ENCODE measurements around the gene TIMM10.

TIMM10 gene

GRCh38 chr11:57530596-57531507 lies at the start of gene TIMM10:
TIMM10 (minus strand) TSS chr11:57530754; CDS start chr11:57530189, 565 bp downstream.
- DNase-seq (ENCODE audit: low spot score) = peak; percentile 100

- no peak for DNase-seq (ENCODE audit: low spot score)
These were observed 43.5 kb upstream of the TIMM10 start for GRCh38 chr11:57574061-57574460.

DNA sequence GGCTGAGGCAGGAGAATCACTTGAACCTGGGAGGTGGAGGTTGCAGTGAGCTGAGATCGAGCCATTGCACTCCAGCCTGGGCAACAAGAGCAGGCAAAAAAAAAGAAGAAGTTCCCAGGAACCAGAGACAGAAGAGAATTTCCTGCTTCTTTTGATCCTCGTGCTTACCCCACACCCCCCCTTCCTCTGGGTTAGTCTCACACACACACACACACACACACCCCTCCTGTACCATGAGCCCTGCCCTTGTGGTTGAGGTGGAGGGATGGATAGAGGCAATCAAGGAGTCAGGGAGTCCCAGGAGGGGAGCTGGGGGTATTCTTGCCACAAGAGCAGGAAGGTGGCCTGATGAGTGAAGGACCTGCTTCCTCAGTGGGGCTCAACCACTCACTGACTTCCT lies 41.1 kb upstream of the TIMM10 start:
- no peak for DNase-seq (ENCODE audit: low spot score)

DNA sequence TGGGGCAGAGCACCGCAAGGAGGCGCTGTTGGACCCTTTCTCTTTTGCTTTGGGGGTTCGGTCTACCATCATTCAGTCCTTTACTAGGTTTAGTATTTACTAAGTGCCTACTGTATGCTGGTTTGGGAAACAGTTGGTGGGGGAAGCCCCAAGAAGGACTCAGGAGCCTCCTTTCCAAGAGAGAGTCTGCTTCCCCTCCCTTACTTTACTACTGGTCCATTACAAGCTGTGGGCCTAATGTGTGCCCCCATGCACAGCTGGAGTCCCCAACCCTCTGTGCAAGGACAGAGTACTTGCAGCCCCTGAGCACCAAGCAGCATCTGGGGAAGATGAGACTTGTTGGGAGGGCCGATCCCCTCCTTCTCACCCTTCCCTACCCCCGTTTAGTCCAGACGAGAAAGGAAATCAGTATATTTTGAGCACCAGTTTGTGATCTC lies 37.8 kb upstream of the TIMM10 start:
- no peak for DNase-seq (ENCODE audit: low spot score)

- DNase-seq (ENCODE audit: low spot score) = peak; percentile 75
These were observed 37.2 kb upstream of the TIMM10 start, which contains the start of gene UBE2L6 for GRCh38 chr11:57567515-57568329. UBE2L6 (minus strand) TSS chr11:57567672; CDS start chr11:57567611, 61 bp downstream.

DNA sequence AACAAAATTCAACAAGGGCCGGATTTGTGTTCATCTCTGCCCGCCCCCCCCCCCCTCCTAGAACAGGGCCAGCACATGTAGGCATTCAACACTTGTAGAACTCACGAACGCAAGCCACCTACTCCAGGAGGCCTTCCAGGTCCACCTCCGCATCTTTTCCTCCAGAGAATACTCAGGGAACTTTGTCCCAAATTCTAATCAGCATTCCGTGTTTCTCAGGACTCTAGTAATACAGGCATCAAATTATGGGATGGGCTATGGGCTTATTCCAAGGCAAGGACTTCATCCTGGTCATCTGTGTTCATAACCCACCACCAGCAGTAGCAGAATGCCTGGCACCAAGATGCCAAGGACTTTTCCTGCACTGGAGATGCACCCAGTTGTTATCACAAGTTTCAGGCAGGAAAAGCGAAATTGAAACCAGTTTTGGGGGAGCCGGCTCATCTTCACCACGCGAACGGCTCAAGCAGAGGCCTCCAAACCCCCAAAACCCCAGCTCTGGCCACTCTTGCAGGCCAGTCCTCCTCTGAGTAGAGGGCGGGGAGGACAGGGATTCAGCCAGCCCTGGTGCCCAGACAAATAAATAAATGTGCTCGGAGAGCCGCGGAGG lies 36.5 kb upstream of the TIMM10 start:
- no peak for DNase-seq (ENCODE audit: low spot score)

GRCh38 chr11:57566005-57566904 lies 35.7 kb upstream of the TIMM10 start:
- peak; percentile 51 for DNase-seq (ENCODE audit: low spot score)

DNA sequence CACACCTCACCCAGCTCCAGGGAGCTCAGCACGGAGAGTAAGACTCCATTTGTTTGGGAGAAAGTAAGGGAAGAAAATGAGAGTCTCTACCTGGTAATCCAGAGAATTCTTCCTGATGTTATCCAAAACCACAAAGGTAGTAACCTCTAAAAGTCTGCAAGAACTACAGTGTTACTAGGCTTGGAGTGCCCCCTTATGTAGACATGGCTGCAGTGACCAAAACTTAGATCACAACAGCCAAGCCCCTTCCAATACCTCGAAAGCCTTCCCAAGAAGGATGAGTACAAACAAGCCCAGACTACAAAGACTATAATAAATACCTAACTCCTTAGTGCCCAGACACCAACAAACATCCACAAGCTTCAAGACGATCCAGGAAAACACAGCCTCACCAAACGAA lies 32.0 kb upstream of the TIMM10 start:
- DNase-seq (ENCODE audit: low spot score) = peak; percentile 20

- DNase-seq (ENCODE audit: low spot score) = no peak
These were observed 29.6 kb upstream of the TIMM10 start for GRCh38 chr11:57560146-57560545.

GRCh38 chr11:57556041-57556440 lies 25.5 kb upstream of the TIMM10 start:
- DNase-seq (ENCODE audit: low spot score) = no peak

DNA sequence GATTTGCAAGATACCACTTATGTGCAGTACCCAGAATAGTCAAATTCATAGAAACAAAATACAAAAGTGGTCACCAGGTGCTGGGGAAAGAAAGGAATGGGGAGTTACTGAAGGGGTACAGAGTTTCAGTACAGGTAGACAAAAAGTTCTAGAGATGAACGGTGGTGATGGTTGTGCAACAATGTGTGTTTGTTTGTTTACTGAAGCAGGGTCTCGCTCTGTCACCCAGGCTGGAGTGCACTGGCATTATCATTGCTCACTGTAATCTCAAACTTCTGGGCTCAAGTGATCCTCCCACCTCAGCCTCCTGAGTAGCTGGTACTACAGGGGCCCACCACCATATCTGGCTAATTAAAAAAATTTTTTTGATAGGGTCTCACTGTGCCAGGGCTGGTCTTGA lies 24.8 kb upstream of the TIMM10 start:
- no peak for DNase-seq (ENCODE audit: low spot score)

DNA sequence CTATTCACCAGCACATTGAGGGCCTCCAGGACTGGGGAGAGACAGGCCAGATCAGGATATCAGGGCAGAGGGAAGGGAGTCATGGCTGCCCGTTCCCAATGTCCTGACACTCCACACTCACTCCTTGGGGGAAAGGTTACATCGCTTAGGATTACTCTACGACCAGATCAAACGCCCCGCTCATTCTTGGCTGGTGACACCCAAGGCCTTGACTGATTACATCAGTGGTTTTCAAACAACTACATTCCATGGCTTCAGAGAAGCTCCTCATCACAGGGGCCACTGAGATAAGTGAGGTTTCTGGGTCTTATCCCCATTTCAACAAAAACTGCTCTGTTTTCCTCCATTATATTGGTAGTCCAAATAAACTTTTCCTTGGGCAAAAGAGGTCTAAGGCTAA lies 21.9 kb upstream of the TIMM10 start:
- peak; percentile 16 for DNase-seq (ENCODE audit: low spot score)

DNA sequence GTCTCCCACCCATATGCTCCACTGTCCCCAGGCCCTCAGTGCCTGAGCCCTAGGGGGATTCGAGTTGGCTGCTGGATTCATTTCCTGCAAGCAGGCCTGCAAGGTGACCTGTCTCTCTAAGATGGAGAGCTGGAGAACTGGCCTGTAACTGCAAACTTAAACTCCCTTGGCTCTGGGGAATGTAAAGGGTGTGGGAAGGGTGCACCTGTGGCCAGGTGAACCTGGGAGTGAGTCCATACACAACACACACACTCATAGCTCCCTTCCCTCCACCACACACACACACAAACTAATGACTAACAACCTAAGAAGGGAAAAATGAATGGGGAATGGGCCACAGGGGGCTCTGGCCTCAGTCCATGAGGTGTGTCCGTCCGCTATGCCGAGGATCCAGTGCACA lies 21.4 kb upstream of the TIMM10 start:
- no peak for DNase-seq (ENCODE audit: low spot score)

DNA sequence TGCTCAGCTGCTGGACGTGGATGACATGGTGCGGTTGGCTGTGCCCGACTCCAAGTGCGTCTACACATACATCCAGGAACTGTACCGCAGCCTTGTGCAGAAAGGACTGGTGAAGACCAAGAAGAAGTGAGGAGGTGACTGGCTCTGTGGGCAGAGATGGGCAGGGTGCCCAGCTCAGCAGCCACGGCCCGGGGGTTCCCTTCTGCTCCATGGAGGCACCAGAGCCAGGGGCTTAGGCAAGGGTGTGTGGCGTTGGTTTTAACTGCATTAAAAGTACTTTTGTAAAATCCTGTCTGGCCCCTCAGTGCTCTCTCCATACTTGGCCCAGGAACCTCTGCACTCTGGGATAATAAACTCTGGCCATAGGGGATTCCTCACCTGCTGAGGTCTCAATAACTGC lies 19.4 kb upstream of the TIMM10 start:
- no peak for DNase-seq (ENCODE audit: low spot score)

DNA sequence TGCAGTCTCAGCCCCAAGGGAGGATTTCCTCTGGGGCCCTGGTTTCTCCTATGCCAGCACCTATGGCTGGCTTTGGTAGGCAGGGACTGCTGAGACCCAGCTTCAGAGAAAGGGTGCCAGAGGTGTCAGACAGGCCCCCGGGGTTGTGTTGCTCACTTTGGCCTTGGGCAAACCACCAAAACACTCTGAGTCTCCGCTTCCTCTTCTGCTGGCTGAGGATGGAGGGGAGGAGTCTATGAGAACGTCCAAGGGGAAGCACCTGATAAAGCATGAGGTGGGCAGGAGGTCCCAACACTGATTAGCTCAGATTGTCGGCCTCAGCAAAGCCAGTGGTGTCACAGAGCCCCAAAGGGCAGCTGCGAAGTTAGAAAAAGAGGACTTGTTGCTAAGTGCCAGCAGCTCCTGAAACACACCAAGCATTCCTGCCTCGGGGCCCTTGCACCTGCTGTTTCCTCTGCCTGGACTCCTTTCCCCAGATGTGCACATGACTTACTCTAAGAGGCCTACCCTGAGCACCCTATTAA lies 17.4 kb upstream of the TIMM10 start:
- DNase-seq (ENCODE audit: low spot score) = no peak

- peak; percentile 36 for DNase-seq (ENCODE audit: low spot score)
These were observed 16.4 kb upstream of the TIMM10 start for GRCh38 chr11:57546869-57547475.

DNA sequence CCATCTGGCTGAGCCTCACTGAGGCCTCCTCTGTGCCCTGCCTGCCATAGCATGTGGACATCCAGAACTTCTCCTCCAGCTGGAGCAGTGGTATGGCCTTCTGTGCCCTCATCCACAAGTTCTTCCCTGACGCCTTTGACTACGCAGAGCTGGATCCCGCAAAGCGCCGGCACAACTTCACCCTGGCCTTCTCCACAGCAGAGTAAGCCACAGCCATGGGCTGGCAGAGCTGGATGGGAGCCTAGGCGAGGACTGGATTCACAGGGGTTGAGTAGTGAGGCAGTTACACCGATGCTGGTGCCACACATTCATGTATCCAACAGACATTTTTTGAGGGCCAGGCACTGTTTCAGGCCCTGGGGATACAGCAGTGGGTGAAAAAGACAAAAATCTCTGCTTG lies 15.9 kb upstream of the TIMM10 start:
- DNase-seq (ENCODE audit: low spot score) = no peak

DNA sequence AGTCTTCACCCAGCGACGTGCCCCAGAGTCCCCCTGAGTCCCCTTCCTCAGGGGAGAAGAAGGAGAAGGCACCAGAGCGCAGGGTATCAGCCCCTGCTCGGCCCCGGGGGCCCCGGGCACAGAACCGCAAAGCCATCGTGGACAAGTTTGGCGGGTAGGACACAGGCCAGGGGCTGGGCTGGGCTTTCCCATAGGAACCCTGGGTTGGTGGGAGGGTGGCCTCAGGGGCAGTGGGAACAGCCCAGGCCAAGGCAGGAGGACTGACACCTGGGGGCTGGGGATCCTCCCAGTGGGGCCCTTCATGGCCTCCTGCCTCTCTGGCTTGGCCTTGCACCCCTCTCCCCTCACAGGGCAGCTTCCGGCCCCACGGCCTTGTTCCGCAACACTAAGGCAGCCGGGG lies 15.3 kb upstream of the TIMM10 start:
- DNase-seq (ENCODE audit: low spot score) = no peak

GRCh38 chr11:57544566-57544965 lies 14.0 kb upstream of the TIMM10 start:
- no peak for DNase-seq (ENCODE audit: low spot score)

DNA sequence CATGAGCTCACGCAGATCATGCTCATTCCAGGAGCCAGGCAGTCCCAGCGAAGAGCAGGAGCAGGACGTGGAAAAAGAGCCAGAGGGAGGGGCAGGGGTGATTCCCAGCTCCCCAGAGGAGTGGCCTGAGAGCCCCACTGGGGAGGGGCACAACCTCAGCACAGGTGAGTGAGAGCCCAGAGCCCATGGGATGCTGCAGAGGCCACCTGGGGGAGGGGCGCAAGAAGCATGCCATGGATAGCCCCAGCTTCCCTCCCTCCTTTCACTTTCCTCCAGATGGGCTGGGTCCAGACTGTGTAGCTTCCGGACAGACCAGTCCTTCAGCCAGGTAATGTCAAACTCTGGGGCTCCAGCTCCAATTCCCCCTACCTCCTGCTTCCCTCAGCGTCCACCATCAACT lies 13.0 kb upstream of the TIMM10 start:
- DNase-seq (ENCODE audit: low spot score) = no peak

- no peak for DNase-seq (ENCODE audit: low spot score)
These were observed 12.0 kb upstream of the TIMM10 start for GRCh38 chr11:57542582-57542981.

All from SW480 (cell line).